PC-3 (cell line): ENCODE results near the gene CD3E.

Experiments used
- CTCF ChIP-seq: fragments of 300-600 bp; sonication (generic); conservative IDR thresholded peaks from 2 replicates; pipeline ENCODE4 v1.5.1; 2017; ENCODE audit warnings: antibody characterized with exemption, low read depth, mild to moderate bottlenecking, low read length
- EZH2 ChIP-seq: fragments of 300-600 bp; sonication (generic); IDR thresholded peaks from one replicate; pipeline ENCODE4 v1.6.1; 2017; ENCODE audit warnings: antibody characterized with exemption, mild to moderate bottlenecking, low read length; ENCODE audit not compliant: unreplicated experiment
- EZH2phosphoT487 ChIP-seq: fragments of 300-600 bp; sonication (generic); IDR thresholded peaks from 2 replicates; pipeline ENCODE4 v1.6.1; 2018; ENCODE audit warnings: mild to moderate bottlenecking, antibody characterized with exemption, low read length, borderline replicate concordance

- TF ChIP-seq EZH2: no peak
- TF ChIP-seq CTCF: no peak
- no peak for TF ChIP-seq EZH2phosphoT487
Measured at GRCh38 chr11:118283037-118283636, 21.4 kb upstream of the CD3E start.
